Body of pancreas (tissue), 4 donors: Measurements from ENCODE around the gene NT5M.

Source experiments
- CTCF ChIP-seq, 7 experiments: fragments of 450-650 bp in 4 of 7; fragments of 200-600 bp in 3 of 7; sonication (generic) in 3 of 7; IDR thresholded peaks; one replicate each; pipeline ENCODE4 v1.5.1; 2016 to 2019; ENCODE audit warnings: antibody characterized with exemption in 7 of 7
- POLR2A ChIP-seq, 3 donors: fragments of 450-650 bp; IDR thresholded peaks; one replicate each; pipeline ENCODE4 v1.6.1; 2016; ENCODE audit warnings: antibody characterized with exemption in 3 of 3, mild to moderate bottlenecking in 2 of 3

DNA sequence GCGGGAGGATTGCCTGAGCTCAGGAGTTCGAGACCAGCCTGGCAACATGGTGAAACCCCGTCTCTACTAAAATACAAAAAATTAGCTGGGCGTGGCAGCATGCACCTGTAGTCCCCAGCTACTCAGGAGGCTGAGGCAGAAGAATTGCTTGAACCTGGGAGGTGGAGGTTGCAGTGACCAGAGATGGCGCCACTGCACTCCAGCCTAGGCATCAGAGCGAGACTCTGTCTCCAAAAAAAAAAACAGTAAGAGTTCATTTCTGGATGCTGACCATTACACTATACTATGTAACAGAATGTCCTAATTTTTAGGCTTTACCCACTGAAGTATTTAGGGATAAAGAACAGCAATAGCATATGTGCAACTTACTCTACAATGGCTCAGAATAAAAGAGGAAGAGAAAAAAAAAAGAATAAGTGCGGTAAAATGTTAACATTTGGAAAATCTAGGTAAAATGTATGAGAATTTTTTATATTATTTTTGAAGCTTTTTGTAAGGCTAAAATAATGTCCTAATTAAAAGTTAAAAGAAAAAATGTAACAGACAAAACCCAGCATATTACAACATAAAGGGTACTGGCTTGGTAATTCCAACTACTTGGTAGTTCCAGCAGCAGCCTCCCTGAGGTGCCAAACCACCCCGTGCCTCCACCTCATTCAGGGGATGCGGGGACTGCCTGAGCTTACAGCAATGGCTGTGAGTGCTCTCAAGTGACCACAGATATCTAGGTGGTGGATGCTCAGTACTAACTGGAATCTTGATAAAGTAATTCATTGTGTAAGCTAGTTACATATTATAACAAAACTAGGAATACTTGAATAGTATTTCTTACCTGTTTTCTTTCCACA, 33.0 kb upstream of the NT5M start:
- TF ChIP-seq POLR2A (IDR thresholded peaks at IDR 0.05) (no peak), CTCF (IDR thresholded peaks at IDR 0.05) (peak in 2 of 7 experiments; percentile 10 to 14)
